ENCODE data around the gene CA4. TPM values are rescaled to one million over a fixed set of nuclear protein-coding genes. Genes with fewer than 3 reads are reported as not detected.
"Not testable (repeated sequence)": the region's sequence is repeated elsewhere in the genome, so short reads cannot be mapped to it uniquely, and the experiment has no call there.

The CA4 gene
- total RNA-seq, 1 donor from 2014 or later: not detected

DNA sequence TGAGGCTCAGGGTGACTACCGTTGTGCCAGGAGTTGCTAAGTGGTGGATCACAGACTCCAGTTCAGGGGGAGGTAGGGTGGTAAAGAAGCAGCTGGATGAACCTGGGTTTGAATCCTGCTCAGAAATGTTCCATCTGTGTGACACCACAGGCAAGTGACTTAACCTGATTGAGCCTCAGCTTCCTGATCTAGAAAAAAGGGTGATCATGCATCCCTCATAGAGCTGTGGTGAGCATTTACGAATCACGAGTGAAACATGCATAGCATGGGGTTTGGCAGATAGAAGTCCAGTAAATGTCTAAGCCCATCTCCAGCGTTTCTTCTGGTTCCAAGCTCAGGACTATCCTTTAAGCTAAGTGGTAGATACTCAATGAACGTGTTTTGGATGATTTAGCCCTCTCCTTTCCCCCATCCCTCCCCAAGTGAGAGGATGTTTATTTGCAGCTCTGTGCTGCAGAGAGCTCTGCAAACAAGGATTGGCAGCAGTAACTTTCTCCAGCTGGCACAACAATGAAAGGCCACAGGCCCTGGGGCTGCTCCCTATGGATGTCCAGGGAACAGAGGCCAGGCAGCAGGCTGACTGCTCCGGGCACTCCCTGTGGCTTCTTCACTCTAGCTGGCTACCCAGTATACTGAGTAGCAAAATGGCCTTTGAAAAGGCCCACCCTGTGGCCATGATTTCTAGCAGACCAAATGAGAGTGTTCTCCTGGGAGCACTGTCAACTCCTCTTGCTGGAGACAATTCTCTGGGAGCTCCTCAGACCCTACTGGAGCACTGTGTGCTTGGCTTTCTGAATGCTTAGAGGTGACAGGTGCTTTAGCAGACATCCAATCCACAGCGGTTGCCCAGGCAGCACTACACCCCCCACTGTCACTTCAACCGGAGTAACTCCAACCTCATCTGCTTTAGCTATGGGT lies 21.3 kb downstream of the CA4 start:
- H3K27me3 Mint-ChIP-seq (ENCODE audit: low read depth): peaks cover 11% of the 10 kb centered on the region
- no peak overlapping the region for H3K4me3 Mint-ChIP-seq
- DNase-seq (ENCODE audit: low spot score in 2 of 2, unreplicated experiment in 2 of 2): peak in 1 of 2 experiments; percentile 29
- TF ChIP-seq, protein P1, sequence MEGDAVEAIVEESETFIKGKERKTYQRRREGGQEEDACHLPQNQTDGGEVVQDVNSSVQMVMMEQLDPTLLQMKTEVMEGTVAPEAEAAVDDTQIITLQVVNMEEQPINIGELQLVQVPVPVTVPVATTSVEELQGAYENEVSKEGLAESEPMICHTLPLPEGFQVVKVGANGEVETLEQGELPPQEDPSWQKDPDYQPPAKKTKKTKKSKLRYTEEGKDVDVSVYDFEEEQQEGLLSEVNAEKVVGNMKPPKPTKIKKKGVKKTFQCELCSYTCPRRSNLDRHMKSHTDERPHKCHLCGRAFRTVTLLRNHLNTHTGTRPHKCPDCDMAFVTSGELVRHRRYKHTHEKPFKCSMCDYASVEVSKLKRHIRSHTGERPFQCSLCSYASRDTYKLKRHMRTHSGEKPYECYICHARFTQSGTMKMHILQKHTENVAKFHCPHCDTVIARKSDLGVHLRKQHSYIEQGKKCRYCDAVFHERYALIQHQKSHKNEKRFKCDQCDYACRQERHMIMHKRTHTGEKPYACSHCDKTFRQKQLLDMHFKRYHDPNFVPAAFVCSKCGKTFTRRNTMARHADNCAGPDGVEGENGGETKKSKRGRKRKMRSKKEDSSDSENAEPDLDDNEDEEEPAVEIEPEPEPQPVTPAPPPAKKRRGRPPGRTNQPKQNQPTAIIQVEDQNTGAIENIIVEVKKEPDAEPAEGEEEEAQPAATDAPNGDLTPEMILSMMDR (IDR thresholded peaks at IDR 0.05; ENCODE audit: unreplicated experiment): no peak
- peaks cover 2% of the 10 kb centered on the region for H3K36me3 Mint-ChIP-seq
- no peaks in the 10 kb centered on the region for H3K4me1 Mint-ChIP-seq
- H3K27ac Mint-ChIP-seq: no peak overlapping the region
- no peaks in the 10 kb centered on the region for H3K9me3 Mint-ChIP-seq

DNA sequence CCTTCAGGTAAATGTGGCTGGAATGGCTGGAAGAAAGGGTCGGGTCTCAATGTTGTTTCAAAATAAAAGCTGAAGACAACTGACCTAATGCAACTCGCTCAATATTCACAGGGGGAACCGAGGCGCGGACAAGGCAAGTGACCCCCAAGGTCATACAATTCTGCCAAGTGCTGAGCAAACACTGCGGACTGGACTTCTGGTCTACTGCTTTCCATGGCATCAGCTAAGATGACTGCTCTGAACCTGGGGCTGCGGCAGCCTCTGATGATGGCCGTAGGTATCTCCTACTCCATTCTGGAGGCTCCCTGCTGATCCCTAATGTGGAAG lies 21.9 kb downstream of the CA4 start:
- Mint-ChIP-seq H3K4me3 (no peak overlapping the region), H3K36me3 (peaks cover 6% of the 10 kb centered on the region), H3K27me3 (ENCODE audit: low read depth) (peaks cover 8% of the 10 kb centered on the region), H3K9me3 (no peaks in the 10 kb centered on the region), H3K4me1 (no peaks in the 10 kb centered on the region), H3K27ac (no peak overlapping the region)
- DNase-seq (ENCODE audit: low spot score in 2 of 2, unreplicated experiment in 2 of 2): peak in 1 of 2 experiments; percentile 20
- TF ChIP-seq, protein P1 (IDR thresholded peaks at IDR 0.05; ENCODE audit: unreplicated experiment): no peak

DNA sequence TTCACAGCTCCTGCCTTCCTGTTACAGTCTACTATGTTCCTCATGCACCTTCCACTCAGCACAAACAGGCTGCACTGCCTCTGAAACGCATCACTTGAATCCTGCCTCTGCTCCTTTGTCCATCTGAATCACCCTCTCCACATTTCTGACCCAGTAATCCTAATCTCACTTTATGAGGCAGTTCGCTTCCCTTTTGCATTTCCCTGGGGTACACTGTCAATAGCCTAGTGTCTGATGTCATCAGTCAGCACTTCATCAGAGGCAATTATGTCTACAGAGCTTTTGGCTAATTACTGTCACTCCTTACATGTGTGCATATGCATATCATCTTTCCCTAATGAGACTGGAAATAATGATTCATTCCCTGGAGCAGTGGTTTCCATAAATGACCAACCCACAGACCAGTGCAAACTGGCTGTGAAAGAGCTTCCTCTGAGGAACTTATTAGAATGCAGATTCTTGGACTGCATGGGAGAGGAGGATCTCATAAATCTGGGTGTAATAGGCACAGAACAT lies 23.6 kb downstream of the CA4 start:
- TF ChIP-seq, protein P1 (IDR thresholded peaks at IDR 0.05; ENCODE audit: unreplicated experiment): no peak
- Mint-ChIP-seq H3K36me3 (peaks cover 6% of the 10 kb centered on the region), H3K27me3 (ENCODE audit: low read depth) (no peaks in the 10 kb centered on the region), H3K9me3 (no peaks in the 10 kb centered on the region), H3K27ac (no peak overlapping the region), H3K4me3 (no peak overlapping the region), H3K4me1 (no peaks in the 10 kb centered on the region)
- no peak for DNase-seq (ENCODE audit: low spot score in 2 of 2, unreplicated experiment in 2 of 2)

DNA sequence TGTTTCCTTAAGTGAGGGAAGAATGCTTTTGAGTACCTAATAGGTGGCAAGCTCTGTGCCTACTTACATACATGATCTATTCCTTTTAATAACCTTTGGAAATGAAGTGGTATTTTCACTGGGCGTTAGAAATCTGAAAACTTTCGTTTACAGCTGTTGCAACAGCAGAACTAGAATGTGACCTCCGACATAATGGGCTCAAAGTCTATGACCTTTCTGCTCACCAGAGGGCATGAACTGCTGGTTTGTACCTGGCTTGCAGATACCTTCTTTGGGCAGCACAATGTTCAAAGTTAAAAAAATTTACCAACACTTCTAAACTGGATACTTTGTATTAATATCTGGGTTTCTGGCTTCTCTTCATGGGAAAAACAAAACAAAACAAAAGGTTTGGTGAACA lies 24.3 kb downstream of the CA4 start:
- TF ChIP-seq, protein P1 (IDR thresholded peaks at IDR 0.05; ENCODE audit: unreplicated experiment): no peak
- Mint-ChIP-seq H3K4me1 (no peaks in the 10 kb centered on the region), H3K27me3 (ENCODE audit: low read depth) (no peaks in the 10 kb centered on the region), H3K4me3 (no peak overlapping the region), H3K27ac (no peak overlapping the region), H3K9me3 (no peaks in the 10 kb centered on the region), H3K36me3 (peaks cover 6% of the 10 kb centered on the region)
- DNase-seq (ENCODE audit: low spot score in 2 of 2, unreplicated experiment in 2 of 2): peak in 1 of 2 experiments; percentile 13

DNA sequence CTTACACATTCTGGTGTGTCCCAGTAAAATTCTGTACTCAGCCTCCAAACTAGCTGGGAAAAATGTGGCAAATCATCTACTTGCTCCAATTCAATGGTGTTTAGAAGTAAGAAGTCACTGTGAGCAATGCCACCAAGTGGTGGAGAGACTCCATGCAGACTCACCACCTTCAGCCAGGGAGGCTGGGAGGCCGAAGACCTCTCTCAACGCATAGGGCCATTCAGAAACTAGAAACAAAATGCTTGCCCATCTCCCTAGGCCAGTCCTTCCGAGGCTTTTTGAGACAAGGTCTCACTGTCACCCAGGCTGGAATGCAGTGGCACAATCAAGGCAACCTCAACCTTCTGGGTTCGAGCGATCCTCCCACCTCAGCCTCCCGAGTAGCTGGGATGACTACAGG lies 25.0 kb downstream of the CA4 start:
- not testable (repeated sequence) for H3K36me3 Mint-ChIP-seq; H3K27me3 Mint-ChIP-seq (ENCODE audit: low read depth); H3K9me3 Mint-ChIP-seq; H3K4me1 Mint-ChIP-seq; H3K4me3 Mint-ChIP-seq; H3K27ac Mint-ChIP-seq
- DNase-seq (ENCODE audit: low spot score in 2 of 2, unreplicated experiment in 2 of 2): peak in 1 of 2 experiments; percentile 13

DNA sequence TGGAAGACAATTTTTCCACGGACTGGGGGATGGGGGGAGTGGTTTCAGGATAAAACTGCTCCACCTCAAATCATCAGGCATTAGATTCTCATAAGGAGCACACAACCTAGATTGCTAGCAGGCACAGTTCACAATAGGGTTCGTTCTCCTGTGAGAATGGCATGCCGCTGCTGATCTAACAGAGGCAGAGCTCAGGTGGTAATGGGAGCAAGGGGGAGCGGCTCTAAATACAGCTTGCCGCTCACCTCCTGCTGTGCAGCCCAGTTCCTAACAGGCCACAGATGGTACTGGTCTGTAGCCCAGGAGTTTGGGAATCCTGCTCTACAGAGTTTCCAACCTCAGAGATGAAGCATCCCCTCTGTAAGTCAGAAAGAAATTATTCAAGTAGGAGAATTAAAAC lies 27.0 kb downstream of the CA4 start:
- peaks cover 21% of the 10 kb centered on the region for H3K36me3 Mint-ChIP-seq
- not testable (repeated sequence) for H3K27me3 Mint-ChIP-seq (ENCODE audit: low read depth); H3K27ac Mint-ChIP-seq; H3K4me3 Mint-ChIP-seq; H3K4me1 Mint-ChIP-seq; H3K9me3 Mint-ChIP-seq
- DNase-seq (ENCODE audit: low spot score in 2 of 2, unreplicated experiment in 2 of 2): peak in 1 of 2 experiments; percentile 16

DNA sequence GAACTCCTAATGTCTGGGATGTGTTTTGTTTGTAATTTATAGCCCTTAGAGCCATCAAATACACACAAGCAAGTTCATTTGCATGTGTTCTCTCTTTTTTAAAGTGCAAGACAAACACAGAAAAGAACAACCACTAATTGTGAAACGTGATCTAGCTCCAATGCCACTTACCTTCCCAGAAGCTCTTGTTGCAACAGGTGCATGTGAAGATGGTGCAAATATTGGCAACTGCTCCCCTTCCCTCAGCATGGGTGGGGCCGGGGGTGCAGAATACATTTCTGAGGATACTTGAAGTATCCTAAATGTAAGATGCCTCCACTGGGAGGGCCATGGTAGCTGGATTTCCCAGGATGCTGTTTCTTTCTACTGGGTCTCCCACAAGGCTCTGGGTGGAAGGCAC lies 28.4 kb downstream of the CA4 start:
- H3K9me3 Mint-ChIP-seq; H3K4me1 Mint-ChIP-seq; DNase-seq (ENCODE audit: low spot score in 2 of 2, unreplicated experiment in 2 of 2); H3K27ac Mint-ChIP-seq; H3K27me3 Mint-ChIP-seq (ENCODE audit: low read depth); H3K4me3 Mint-ChIP-seq: not testable (repeated sequence)
- peaks cover 25% of the 10 kb centered on the region for H3K36me3 Mint-ChIP-seq

DNA sequence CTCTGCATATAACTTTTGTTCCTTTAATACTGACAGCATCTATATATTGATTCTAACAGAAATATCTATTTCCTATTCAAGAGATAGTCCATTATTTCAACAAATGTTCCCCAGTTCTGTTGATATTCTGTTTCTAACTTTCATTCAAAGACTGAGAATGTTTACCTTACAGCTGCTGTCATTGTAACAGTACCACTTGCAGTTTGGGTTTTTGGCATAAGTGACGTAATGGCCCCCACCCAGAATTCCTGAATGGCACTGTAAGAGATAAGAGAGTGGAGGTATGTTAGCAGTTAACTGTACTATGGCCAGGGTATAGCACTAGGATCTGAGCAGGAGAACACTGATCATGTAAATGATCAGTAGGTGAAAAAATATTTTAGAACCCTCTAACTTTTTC lies 30.6 kb downstream of the CA4 start:
- not testable (repeated sequence) for H3K4me3 Mint-ChIP-seq; DNase-seq (ENCODE audit: low spot score in 2 of 2, unreplicated experiment in 2 of 2); H3K4me1 Mint-ChIP-seq; H3K27me3 Mint-ChIP-seq (ENCODE audit: low read depth); H3K27ac Mint-ChIP-seq; H3K9me3 Mint-ChIP-seq
- H3K36me3 Mint-ChIP-seq: peaks cover 32% of the 10 kb centered on the region

DNA sequence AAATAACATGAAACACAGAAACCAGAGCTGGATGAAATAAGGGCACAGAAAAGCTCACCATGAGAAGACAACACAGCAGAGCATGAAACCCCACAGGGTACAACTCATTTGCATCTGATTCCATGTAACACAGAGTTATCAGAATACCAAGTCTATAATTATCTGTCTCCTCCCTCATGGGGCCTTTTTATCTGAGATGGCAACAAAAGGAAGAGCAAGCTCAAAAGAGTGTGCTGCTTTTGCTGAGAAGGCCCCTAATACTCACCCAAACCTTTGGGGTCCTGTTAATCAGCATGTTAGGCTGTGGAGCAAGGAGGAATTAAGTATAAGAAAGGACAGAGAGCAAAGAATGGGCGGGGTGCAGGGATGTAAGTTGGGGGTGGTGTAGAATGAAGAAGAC lies 36.6 kb downstream of the CA4 start:
- not testable (repeated sequence) for H3K27me3 Mint-ChIP-seq (ENCODE audit: low read depth); H3K4me3 Mint-ChIP-seq; H3K4me1 Mint-ChIP-seq; H3K9me3 Mint-ChIP-seq; H3K27ac Mint-ChIP-seq; DNase-seq (ENCODE audit: low spot score in 2 of 2, unreplicated experiment in 2 of 2)
- peaks cover 23% of the 10 kb centered on the region for H3K36me3 Mint-ChIP-seq

Data from mesothelial cell of epicardium (in vitro differentiated cells).